RCC 7860 (cell line): ENCODE results near the gene DNAI1.
A peak's percentile ranks its signal among the peaks of the same experiment; 100 is the strongest.

ENCODE experiments used
- DNase-seq: peaks from one replicate; pipeline ENCODE4 v3.0.0-alpha.2; 2015; ENCODE audit warnings: low spot score
- FAIRE-seq: peaks from 2 replicates; lab custom pipeline; 2012; peaks lifted over from hg19 to GRCh38; lab: Jason Lieb, UNC

DNAI1 gene

DNA sequence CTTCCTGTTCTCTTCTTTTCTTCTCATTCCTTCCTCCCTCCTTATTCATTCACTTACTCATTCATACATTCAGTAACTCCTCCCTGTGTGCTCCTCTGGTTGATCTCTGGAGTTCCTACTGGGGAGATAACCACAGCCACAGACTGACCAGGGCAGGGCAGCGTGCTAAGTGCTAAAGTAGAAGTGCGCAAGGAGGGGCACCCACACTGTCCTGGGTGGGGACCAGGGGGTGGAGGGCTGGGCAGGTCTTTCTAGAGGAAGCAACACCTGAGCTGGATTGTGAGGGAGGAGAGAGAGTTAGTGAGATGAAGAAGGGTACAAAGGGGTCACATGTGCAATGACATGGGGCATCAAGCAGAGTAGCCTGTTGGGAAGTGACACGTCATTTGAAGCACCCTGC lies 50.3 kb downstream of the DNAI1 start:
- no peak for FAIRE-seq
- no peak for DNase-seq

DNA sequence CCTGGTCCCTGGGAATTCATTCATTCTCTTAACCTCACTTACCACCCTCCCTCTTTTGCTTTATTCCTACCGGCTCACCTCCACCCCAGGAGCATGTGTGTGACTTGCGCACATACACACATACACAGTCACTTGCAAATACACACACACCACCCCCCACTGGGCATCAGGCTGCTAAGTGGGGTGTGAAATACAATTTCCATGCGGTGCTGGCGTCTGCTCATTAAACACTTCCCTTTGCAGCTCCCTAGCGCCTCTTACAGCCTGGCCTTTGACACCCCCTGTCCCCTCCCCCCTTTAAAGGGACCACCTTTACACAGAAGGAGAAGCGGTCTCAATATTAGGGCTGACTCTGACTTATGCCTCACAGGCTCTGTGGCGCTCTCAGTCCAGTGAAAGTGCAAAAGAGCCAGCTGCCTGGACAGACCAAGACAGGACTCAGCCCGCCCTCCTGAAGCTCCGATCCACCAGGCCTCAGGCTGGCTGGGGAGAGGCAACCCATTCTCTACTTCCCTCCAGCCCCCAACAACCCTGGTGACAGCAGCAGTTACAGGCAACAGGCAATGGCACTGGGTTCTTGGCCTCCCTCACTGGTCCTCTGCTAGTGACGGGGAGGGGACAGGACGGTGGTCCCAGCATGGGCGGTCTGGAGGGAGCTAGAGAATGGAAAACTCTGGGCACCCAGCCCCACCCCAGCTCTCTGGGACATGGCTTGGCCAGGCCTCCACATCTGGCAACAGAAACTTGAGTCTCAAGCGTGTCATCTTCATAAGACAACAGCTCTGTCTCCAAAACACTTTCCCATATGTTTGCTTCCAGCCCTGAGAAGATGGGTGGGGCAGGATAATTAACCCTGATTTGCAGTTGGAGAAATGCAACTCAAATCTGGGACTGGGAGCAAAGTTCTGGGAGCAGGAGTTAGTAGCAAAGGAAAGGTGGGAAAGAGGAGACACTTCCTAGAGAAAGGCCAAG lies 52.2 kb downstream of the DNAI1 start:
- no peak for FAIRE-seq
- no peak for DNase-seq

DNA sequence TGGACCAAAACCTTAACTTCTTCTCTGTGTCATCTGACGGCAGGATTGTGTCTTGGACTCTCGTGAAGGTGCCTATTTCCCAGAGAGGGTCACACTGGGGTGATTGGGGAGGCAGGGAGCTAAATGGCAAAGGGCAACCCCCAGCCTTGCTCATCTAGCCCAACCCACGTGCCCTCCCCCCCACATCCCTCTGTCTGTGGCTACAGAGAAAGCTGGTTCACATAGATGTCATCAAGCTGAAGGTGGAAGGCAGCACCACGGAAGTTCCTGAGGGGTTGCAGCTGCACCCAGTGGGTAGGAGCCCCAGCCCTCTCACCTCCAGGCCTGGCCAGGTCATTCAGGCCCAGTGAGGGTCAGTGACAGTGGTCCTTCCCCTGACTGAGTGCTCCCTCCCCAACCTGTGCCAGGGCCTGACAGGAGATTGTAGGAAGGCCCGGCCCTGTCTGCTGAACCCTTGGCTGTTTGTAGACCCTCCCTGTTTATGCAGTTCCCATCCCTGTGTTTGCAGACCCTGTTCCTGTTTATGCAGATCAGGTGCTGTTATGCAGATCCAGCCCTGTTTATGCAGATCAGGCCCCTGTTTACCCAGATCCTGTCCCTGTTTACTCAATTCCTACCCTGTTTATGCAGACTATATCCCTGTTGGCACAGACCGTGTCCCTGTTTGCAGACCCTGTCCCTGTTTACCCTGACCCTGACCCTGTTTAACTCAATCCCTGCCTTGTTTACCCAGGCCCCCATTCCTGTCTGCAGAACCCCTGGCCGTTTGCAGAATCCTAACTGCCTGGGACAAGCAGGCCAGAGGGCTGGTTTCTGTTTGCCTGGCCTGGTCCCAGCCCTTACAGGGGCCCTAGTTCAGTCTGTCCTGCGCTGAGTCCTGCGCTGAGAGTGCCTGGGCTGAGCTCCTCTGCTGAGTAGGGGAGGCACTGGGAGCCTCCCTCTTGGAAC lies 53.8 kb downstream of the DNAI1 start:
- no peak for FAIRE-seq
- no peak for DNase-seq

DNA sequence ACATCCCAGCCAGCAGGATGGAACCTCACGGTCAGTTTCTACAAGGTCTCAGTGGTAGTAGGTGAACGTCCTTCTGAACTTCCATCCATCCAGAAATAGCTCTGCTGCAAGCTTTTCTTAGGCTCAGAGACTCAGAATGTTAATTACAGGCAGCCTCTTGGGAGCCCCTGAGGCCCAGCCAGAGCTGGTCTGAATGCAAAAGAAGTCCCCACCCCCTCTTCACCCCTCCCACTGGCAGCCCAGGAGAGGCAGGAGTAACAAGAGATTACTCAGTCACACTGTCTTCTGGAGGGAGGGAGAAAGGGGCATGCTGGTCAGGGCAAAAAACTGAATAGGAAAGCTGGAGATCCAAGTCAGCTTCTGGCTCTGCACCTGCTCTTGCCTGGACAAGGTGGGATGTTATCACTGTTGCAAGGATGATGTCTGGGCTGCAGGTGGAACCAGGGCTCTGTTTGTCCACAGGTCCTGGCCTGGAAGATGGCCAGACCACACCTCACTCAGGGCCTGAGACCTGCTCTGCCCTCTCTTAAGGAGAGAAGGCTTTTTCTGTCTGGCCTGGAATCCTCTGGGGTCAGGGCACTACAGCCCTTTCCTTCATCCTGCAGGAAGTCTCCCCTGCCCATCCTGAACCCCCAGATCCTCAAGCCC lies 55.1 kb downstream of the DNAI1 start:
- DNase-seq (no peak), FAIRE-seq (no peak)

DNA sequence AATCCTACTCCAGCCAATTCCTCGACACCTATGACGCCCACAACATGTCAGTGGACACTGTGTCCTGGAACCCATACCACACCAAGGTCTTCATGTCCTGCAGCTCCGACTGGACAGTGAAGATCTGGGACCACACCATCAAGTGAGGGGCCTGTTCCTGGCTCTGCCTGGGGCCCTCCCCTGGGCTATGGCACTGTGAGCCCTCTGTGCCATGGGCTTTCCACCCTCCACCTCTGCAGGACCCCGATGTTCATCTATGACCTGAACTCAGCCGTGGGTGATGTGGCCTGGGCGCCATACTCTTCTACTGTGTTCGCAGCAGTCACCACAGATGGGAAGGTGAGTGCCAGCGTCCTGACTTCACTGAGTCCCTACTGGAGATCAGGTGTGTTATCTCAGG lies 55.8 kb downstream of the DNAI1 start:
- FAIRE-seq (no peak), DNase-seq (no peak)

DNA sequence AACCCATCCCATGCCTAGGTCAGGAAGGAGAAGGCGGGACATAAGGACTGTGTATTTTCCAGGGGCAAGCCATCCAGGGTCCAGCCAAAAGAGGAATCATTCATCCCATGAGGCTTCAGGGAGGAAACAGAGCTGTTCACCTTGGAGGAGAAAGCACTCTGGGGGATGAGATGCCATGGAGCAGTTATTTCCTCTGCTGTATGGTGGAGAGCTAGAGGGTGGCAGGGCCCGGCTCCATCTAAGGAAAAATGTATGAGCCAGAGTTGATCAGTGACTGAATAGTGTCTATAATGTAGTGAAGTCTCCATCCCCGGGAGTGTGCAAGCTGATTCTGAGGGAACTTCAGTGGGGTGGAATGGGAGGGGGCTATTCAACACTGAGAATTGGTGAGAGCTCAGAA lies 56.2 kb downstream of the DNAI1 start:
- FAIRE-seq (no peak), DNase-seq (no peak)

DNA sequence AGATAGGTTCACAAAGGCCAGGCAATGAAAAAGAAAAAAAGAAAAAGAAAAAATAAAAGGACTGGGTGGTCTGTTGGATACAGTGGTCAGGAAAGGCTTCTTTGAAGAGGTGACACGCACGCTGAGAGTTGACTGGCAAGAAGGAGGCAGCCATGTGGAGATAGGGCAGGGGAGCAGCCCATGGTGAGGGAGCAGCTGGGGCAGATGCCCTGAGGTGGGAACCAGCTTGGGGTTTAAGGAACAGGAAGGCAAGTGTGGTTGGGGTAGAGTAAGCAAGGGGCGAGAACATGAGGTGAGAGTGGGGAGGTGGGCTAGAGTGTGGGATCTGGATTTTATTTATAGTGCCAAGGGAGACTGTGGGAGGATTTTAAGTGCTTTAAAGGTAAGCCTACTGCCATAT lies 57.4 kb downstream of the DNAI1 start:
- FAIRE-seq (no peak), DNase-seq (no peak)

DNA sequence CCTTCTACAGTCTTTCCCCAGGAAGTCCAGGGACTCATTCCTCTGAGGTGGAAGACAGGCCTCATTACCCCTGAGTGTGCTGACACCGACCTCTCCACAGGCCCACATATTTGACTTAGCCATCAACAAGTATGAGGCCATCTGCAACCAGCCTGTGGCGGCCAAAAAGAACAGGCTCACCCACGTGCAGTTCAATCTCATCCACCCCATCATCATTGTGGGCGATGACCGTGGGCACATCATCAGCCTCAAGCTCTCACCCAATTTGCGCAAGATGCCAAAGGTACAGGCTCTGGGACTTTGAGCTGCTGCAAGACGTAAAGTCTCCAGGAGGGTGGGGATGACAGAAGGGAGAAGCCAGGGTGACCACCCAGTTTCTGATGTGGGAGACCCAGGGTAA lies 58.6 kb downstream of the DNAI1 start:
- DNase-seq (no peak), FAIRE-seq (no peak)

DNA sequence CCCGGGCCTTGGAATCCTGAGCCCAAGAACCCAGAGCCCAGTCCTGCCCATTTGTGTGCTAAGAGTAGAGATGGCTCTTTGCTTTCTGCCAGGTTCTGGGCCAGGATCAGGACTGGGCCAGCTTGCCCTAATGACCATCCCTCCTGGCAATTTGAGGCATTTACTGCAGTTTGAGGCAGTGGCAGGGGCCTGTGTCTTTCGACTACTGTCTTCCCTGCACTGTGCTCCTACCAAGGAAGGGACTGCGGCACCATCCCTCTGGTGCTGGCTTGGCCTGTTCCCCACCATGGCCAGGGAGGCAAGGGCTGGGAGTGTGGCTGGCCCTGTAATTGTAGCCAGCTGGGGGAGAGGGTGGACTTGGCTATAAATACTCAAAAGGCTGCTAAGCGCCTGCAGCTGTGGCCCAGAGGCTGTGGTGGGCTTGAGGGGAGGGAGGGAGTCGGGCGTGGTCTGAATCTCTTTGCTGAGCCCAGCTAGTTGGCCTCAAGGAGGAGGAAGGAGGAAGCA lies 59.6 kb downstream of the DNAI1 start:
- FAIRE-seq (no peak), DNase-seq (no peak)

DNA sequence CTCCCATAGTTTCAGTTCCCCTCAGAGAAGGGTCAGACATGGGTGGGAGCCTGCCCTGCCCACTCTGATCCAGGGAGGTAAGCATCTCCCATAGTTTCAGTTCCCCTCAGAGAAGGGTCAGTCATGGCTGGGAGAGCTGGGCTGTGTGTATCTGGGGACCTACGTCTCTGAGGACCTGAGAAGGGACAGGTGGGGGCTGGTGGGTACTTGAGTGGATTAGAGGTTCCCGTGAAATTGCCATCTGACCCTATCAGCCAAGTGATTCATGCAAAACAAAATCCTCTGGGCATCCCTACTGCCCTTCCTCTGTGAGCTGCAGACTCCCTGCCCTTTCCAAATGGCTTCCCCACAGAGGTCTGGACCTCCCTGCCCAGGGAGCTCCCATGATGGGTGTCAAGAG lies 60.3 kb downstream of the DNAI1 start:
- no peak for FAIRE-seq
- no peak for DNase-seq

DNA sequence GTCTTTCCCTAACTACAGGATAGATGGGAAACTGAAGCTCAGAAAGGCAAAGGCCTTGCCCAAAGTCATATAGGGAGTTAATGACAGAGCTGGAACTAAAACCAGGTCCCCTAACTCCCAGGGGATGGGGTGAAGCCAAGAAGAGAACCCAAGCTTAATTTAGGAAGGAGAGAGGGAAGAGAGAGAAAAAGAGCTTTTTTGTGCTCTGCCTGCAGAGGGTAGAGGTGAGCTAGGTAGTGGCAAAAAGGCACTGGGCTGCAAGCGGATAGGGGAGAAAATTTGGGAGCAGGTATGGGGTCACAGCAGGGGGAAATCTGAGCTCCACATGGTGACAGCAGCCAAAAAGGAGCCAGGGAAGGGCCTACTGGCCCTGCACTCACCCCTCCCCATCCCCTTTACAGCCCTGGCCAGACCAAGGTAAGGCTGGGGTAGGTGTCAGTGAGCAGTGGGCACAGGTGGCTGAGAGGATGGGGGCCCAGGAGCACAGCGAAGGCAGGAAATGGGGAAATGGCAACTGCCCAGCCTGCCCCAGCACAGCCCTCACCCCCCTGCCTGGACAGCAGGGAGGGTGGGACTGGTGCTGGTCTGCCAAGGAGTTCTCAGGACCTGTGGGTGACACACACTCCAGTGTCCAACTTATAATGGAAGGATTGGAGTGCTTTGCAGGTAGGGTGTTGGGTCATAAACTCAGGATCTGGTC lies 60.9 kb downstream of the DNAI1 start:
- FAIRE-seq (no peak), DNase-seq (no peak)

DNA sequence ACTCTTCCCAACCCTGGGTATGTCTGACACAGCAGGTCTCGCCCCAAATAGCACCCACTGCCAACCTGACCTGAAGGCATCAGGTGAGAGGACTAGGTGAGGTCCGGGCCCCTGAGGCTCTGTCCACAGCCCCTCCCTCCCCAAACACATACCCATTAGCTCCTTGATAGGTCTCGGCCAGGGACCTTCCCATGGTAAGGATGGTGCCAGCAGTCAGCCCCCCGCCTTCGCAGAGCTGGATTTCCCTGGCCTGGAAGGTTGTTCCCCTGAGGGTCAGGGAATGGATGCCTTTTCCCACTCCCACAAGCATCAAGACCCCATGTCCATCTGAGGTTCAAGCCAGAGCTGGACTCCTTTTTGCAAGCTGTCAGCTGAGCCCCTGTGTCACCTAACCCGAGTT lies 61.5 kb downstream of the DNAI1 start:
- DNase-seq (no peak), FAIRE-seq (no peak)

DNA sequence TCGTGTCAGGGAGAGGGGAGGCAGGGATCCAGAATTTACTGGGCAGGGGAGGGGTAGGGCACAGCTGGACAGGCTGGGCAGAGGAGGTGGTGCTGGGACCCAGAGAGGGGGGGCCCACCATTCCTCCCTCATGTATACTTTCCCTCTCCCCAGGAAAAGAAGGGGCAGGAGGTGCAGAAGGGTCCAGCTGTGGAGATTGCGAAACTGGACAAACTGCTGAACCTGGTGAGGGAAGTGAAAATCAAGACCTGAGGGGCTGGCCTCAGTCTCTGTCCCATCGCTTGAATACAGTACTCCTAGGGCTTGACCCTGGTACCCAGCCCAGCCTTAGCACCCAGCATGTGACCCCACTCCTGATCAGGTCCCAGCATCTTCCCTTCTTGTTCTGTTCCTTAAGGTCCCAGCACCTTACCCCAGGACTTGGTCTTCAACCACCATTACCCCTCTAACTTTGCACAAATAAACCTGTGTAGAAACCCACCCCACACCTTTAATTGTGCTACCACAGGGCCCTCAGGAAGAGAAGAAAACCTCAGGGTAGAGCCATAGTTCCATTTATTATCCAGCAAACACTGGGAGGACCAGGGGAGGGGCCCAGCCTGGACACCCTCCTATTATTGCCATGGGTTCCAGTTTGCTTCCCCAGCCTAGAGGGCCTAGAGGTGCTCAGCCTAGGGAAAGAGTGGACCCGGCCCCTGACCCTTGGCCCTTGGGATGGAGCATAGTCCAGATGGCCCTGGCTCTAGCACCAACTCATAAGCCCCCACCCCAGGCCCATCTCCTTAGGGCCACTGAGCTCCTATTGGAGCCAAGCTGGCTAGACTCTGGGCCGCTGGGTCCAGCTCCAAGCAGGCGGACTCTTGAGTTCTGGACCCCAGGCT lies 62.1 kb downstream of the DNAI1 start:
- DNase-seq (no peak), FAIRE-seq (no peak)

DNA sequence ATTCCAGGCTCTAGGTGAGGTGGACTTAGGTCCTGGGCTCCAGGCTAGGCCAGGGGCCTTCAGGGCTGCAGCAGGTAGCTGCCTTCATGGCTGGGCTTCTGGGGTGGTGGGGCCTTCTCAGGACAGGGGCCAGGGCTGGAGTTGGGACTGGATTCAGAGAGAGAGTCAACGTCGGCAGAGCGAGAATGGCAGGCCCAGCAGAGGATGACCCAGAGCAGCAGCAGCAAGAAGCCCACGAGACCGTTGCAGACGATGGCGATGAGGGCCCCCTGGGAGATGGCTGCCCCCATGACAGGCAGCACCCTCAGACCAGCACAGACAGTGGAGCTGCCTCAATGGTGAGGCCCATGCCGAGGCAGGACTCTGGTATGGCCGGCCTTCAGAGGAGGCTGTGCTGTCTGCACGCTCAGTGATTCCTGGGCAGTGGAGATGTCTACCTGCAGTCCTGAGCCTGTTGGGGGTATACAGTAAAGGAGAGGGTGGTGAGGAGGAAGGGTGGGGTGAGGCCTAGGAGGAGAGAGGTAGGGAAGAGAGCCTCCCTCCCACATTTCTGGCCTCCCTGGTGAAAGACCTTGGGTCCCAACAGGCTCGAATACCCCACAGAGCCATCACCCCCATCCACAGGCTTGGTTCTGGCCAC lies 62.9 kb downstream of the DNAI1 start:
- DNase-seq (no peak), FAIRE-seq (no peak)

DNA sequence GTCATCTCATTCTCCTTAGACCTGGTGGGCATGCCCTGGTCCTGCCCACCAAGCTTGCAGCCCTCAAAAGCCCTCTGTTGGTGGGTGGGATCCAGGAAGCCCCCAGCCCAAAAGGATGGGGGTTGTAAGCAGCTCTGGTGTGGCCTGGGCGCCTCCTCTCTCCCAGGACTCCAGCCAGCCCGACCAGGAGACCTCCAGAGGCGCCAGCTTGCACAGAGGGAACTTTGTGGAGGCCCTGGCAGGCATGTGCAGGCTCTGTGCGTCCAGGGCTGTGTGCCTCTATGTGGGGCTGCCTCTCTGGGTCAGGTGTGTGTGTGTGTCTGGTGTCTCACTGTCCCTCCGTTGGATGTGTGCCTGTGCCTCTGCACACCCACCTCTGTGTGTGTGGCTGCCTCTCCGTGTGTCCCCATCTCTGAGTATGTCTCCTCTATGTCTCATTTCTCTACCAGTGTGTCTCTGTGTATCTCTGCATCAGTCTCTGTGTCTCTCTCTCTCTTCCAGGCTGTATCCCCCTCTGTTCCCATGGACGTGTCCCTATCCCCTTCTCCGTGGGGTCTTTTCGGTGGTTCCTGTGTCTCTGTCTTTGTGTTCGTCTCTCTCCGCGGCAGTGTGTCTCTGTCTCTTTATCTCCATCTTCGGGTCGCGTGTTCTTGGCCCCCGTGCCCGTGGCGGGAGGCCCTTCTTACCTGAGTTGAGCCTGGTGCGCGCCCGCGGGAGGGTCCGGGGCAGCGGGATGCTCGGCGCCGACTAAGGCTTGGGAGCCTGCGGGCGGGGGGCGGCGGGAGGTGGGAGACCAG lies 63.7 kb downstream of the DNAI1 start:
- no peak for FAIRE-seq
- DNase-seq: no peak

DNA sequence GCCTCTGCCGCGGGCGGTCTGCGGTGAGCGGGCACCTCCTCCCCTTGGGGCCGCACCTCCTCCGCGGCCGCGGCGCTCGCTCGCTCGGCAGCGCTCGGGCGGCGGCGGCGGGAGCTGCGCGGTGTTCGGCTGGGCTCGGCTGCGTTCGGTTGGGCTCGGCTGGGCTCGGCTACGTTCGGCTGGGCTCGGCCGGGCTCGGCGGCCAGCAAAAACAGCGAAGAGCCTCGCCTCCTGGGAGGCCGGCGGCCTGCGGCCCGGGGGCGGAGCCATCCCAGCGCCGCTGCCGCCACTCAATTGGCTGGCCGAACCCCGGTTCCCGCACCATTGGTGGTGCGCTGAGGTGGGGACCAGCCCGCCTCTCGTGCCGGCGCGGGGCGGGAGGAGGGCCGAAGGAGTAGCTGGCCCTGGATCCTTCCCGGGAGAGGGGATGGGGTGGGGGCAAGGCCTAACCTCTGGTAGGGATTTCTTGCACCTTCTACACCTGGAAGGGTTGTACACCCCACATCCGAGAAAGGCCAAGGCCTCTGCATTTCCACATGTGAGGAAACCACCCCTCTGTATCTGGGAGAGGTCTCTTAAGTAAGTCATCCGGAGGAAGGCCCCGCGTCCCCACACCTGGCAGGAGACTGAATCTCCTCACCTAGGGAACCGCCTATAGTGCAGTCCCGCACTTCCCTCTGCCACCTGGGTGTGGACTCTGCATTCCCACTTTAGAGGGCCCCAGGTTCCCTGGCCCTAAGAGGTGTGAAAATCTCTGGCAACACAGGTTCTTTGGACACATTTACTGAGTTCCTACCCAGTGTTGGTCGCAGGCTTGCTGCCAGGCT lies 64.6 kb downstream of the DNAI1 start, which contains the start of gene ENHO:
Gene ENHO (minus strand): TSS at position 20 of the 827 bp plus-strand sequence. CDS start 1,295 bp downstream, outside the sequence.
- FAIRE-seq (no peak), DNase-seq (peak; percentile 70)

DNA sequence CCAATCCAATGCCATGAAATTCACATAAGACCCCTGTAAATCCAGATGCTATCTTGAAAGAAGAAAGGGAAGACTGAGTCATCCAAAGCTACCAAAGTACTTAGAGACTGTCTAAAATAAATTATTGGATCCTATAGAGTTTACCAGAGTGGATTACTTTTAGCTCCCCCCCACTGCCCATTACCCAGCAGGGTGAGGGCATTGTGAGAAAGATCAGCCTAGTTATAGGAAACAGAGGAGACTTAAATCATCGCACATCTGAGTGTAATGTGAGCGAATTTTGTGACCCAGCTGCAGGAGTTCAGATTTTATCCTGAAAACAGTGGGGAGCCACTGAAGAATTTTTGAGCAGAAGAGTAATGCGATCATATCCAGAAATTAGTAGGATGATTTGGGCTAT lies 65.7 kb downstream of the DNAI1 start:
- DNase-seq: no peak
- FAIRE-seq: no peak
